BLaER1 treated with 17β-estradiol and CSF1 and Interleukin-3, amounts not matched to agents 10 nM and 100 nM (cell line): ENCODE results near the gene MAP7D2.

Experiments
- H3K27ac ChIP-seq, 11 experiments: shearing (Covaris generic); formaldehyde crosslinking; 2 replicates each; pipeline ENCODE4 v1.8.1; 2022
- H3K27me3 ChIP-seq, 11 experiments: shearing (Covaris generic); formaldehyde crosslinking; 2 replicates each; pipeline ENCODE4 v1.8.1; 2022
- H3K36me3 ChIP-seq, 11 experiments: shearing (Covaris generic); formaldehyde crosslinking; 2 replicates each; pipeline ENCODE4 v1.8.1; 2022
- H3K4me1 ChIP-seq, 10 experiments: shearing (Covaris generic); formaldehyde crosslinking; 2 replicates each; pipeline ENCODE4 v1.8.1; 2022
- H3K4me2 ChIP-seq, 11 experiments: shearing (Covaris generic); formaldehyde crosslinking; 2 replicates each; pipeline ENCODE4 v1.8.1; 2022
- H3K4me3 ChIP-seq, 10 experiments: shearing (Covaris generic); formaldehyde crosslinking; 2 replicates each; pipeline ENCODE4 v1.8.1; 2022
- H3K9ac ChIP-seq, 11 experiments: shearing (Covaris generic); formaldehyde crosslinking; 2 replicates each; pipeline ENCODE4 v1.8.1; 2022
- H3K9me3 ChIP-seq, 11 experiments: shearing (Covaris generic); formaldehyde crosslinking; replicated peaks in 1 of 11; 2 replicates each; pipeline ENCODE4 v1.8.1; 2022
- H4K20me1 ChIP-seq, 11 experiments: shearing (Covaris generic); formaldehyde crosslinking; 2 replicates each; pipeline ENCODE4 v1.8.1; 2022
- Cebpa-rat ChIP-seq, 11 experiments: shearing (Covaris generic); IDR thresholded peaks; 2 replicates each; pipeline ENCODE4 v1.8.1; 2022

MAP7D2 gene

GRCh38 chrX:20124964-20125363 is 8.3 kb upstream of the MAP7D2 start:
- Histone ChIP-seq H3K9me3 (no peaks in the 10 kb centered on the region), H3K36me3 (peaks cover 25 to 51% (median 43%) of the 10 kb centered on the region in 11 experiments), H3K27me3 (no peaks in the 10 kb centered on the region), H3K4me2 (no peak overlapping the region), H3K27ac (no peak overlapping the region), H3K4me1 (peaks cover 0 to 8% (median 0%) of the 10 kb centered on the region in 10 experiments; a peak in 2 of 20 replicates), H3K9ac (no peak overlapping the region), H3K4me3 (no peak overlapping the region), H4K20me1 (peaks cover 7 to 31% (median 28%) of the 10 kb centered on the region in 11 experiments; a peak in 18 of 22 replicates)
- no peak for TF ChIP-seq Cebpa-rat (IDR thresholded peaks at IDR 0.05)

GRCh38 chrX:20118065-20118824 is 1.5 kb upstream of the MAP7D2 start:
- no peak overlapping the region for H3K4me3 ChIP-seq
- no peak overlapping the region for H3K27ac ChIP-seq
- H3K27me3 ChIP-seq: no peaks in the 10 kb centered on the region
- no peak overlapping the region for H3K4me2 ChIP-seq
- no peak overlapping the region for H3K9ac ChIP-seq
- no peak for TF ChIP-seq Cebpa-rat (IDR thresholded peaks at IDR 0.05)
- H3K4me1 ChIP-seq: peaks cover 8 to 25% (median 21%) of the 10 kb centered on the region in 10 experiments
- H3K9me3 ChIP-seq: peaks cover 0 to 20% (median 17%) of the 10 kb centered on the region in 11 experiments; a peak in 20 of 22 replicates
- peaks cover 0 to 5% (median 0%) of the 10 kb centered on the region in 11 experiments; a peak in 1 of 22 replicates for H4K20me1 ChIP-seq
- peaks cover 0 to 7% (median 2%) of the 10 kb centered on the region in 11 experiments; a peak in 7 of 22 replicates for H3K36me3 ChIP-seq

DNA sequence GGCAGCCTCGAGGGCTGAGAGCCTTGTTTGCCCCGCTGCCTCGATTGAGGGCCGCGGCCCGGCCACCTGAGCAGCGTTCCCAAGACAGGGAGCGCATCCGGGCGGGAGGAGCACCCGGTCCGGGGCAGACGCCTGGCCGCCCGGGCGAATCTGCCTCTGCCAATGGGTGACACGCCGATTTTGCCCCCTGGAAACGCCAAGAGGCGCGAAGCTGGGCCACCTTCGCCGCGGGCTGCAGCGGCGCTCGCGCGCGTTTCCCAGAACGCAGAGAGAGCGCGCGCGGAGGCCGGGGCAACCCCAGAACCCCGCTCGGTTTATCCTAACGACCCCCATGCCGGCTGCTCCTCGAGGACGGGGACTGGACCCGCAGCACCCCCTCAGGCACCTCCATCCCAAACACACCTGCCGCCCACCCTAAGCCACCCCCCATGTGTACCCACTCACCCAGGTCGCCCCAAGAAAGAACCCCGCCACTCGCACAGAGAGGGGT is 575 bp downstream of the MAP7D2 start:
- no peak for TF ChIP-seq Cebpa-rat (IDR thresholded peaks at IDR 0.05)
- Histone ChIP-seq H3K9ac (no peak overlapping the region), H4K20me1 (peaks cover 0 to 4% (median 0%) of the 10 kb centered on the region in 11 experiments; a peak in 1 of 22 replicates), H3K4me2 (peak overlapping the region in 5 of 11 experiments; percentile 15 to 85 (median 74); a peak in 4 of 22 replicates), H3K9me3 (peaks cover 0 to 20% (median 17%) of the 10 kb centered on the region in 11 experiments; a peak in 20 of 22 replicates), H3K4me3 (no peak overlapping the region), H3K27ac (no peak overlapping the region), H3K4me1 (peaks cover 8 to 25% (median 21%) of the 10 kb centered on the region in 10 experiments), H3K36me3 (peaks cover 0 to 7% (median 0%) of the 10 kb centered on the region in 11 experiments; a peak in 2 of 22 replicates), H3K27me3 (no peaks in the 10 kb centered on the region)

DNA sequence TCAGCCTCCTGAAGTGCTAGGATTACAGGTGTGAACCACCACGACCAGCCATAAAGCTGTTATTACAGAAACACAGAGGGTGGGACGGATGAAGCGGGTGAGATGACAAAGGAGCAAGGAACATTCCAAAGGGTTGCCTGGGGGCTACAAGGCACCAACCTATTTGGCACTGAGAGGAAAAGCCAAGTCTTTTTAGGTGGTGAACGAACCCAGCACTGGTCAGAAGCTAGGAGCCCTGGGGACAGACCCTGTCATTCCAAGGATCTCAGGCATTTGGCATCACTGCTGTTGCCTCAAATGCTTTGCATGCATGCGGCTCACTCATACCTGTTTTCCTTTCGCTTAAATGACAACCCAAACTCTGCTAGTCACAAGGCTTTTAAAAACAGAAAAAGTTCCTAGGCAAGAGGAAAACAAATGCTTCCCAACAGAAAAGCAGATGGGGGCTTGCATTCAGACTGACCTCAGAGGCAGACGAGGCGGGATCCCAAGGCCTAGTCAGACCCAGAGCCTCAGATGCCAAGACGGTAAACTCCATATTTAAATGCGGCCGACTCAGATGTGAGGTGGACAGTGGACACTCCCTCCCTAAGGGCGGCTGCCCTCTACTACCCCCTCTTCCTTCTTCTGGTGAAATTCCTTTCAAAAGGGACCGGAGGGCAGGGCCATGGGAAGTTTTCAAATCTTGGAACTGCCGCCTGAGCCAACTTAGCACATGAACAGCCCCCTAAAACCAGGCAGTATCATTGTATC is 4.5 kb downstream of the MAP7D2 start:
- Histone ChIP-seq H3K27me3 (no peaks in the 10 kb centered on the region), H3K9ac (no peak overlapping the region), H4K20me1 (no peaks in the 10 kb centered on the region; a peak in 1 of 22 replicates), H3K36me3 (no peaks in the 10 kb centered on the region; a peak in 1 of 22 replicates), H3K9me3 (peaks cover 0 to 14% (median 13%) of the 10 kb centered on the region in 11 experiments; a peak in 20 of 22 replicates), H3K27ac (no peak overlapping the region), H3K4me3 (no peak overlapping the region), H3K4me2 (no peak overlapping the region), H3K4me1 (peaks cover 8 to 25% (median 21%) of the 10 kb centered on the region in 10 experiments)
- no peak for TF ChIP-seq Cebpa-rat (IDR thresholded peaks at IDR 0.05)

- no peak overlapping the region for H3K27ac ChIP-seq
- H3K4me2 ChIP-seq: no peak overlapping the region
- no peak overlapping the region for H3K4me3 ChIP-seq
- H3K36me3 ChIP-seq: no peaks in the 10 kb centered on the region
- H3K27me3 ChIP-seq: no peaks in the 10 kb centered on the region
- H4K20me1 ChIP-seq: no peaks in the 10 kb centered on the region; a peak in 1 of 22 replicates
- peaks cover 8 to 25% (median 21%) of the 10 kb centered on the region in 10 experiments for H3K4me1 ChIP-seq
- H3K9me3 ChIP-seq: peaks cover 0 to 5% (median 3%) of the 10 kb centered on the region in 11 experiments; a peak in 9 of 22 replicates
- TF ChIP-seq Cebpa-rat (IDR thresholded peaks at IDR 0.05): no peak
- no peak overlapping the region for H3K9ac ChIP-seq
Observed at GRCh38 chrX:20111271-20111670, 5.4 kb downstream of the MAP7D2 start.

DNA sequence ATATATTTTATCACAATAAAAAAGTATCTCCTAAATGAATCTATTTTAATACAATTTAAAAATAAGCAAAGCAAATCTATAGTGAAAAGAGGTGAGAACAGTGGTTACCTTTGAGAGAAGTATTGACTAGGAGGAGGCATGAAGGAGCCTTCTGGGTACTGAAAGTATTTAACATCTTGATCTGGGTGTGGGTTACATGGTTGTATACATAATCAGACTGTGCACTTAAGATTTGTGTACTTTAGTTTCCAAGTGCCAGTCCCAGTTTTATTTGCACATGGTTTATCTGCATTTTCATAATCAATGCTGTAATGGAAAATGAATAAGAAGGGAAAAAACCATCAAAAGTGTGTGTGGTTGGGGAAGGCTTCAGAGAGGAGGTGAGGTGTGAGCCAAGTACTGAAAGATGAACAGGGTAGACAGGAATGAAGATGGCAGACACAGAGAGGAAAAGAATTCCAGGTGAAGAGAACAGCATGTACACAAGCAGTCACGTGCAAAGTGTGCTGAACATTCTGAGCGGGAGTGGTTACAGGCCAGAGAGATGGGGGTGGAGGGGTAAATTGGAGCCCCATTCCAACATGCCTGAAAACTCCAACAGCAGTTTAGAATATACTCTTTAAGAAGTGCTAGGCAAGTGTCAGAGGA is 14.6 kb downstream of the MAP7D2 start:
- no peak overlapping the region for H3K4me2 ChIP-seq
- no peak overlapping the region for H3K4me3 ChIP-seq
- no peaks in the 10 kb centered on the region for H3K36me3 ChIP-seq
- no peak overlapping the region for H3K27ac ChIP-seq
- no peaks in the 10 kb centered on the region for H3K4me1 ChIP-seq
- no peaks in the 10 kb centered on the region for H3K9me3 ChIP-seq
- no peaks in the 10 kb centered on the region for H3K27me3 ChIP-seq
- no peak overlapping the region for H3K9ac ChIP-seq
- TF ChIP-seq Cebpa-rat (IDR thresholded peaks at IDR 0.05): no peak
- no peaks in the 10 kb centered on the region for H4K20me1 ChIP-seq

GRCh38 chrX:20091499-20091898 is 25.2 kb downstream of the MAP7D2 start:
- no peak overlapping the region for H3K27ac ChIP-seq
- H3K4me1 ChIP-seq: no peaks in the 10 kb centered on the region; a peak in 1 of 20 replicates

DNA sequence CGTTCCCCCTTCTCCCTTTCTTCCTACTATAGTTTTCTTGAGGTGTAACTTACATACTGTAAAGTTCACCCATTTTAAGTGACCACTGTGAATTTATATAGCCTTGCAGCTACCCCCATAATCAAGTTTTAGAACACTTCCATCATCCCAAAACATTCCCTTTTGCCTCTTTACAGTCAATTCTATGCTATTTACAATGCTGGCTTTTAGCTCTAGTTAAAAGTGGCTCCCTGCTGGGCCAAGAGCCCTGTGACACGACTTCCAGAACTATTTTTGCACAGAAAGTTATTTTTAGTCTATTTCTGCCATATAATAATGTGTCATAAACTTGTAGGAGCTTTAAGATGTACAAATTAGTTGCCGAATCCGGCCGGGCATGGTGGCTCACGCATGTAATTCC is 26.9 kb downstream of the MAP7D2 start:
- H3K9ac ChIP-seq: no peak overlapping the region
- H4K20me1 ChIP-seq: no peaks in the 10 kb centered on the region
- no peak overlapping the region for H3K27ac ChIP-seq
- H3K4me3 ChIP-seq: no peak overlapping the region
- H3K27me3 ChIP-seq: no peaks in the 10 kb centered on the region
- H3K9me3 ChIP-seq: no peaks in the 10 kb centered on the region
- no peak overlapping the region for H3K4me2 ChIP-seq
- H3K4me1 ChIP-seq: no peaks in the 10 kb centered on the region; a peak in 1 of 20 replicates
- H3K36me3 ChIP-seq: no peaks in the 10 kb centered on the region
- no peak for TF ChIP-seq Cebpa-rat (IDR thresholded peaks at IDR 0.05)

More at GRCh38 chrX:20091499-20091898, 25.2 kb downstream of the MAP7D2 start:
- Histone ChIP-seq H3K9me3 (no peaks in the 10 kb centered on the region), H3K9ac (no peak overlapping the region), H4K20me1 (no peaks in the 10 kb centered on the region), H3K36me3 (no peaks in the 10 kb centered on the region), H3K27me3 (no peaks in the 10 kb centered on the region), H3K4me3 (no peak overlapping the region), H3K4me2 (no peak overlapping the region)
- TF ChIP-seq Cebpa-rat (IDR thresholded peaks at IDR 0.05): no peak
